HepG2 (cell line): ENCODE measurements around the gene NPBWR2. TPM values are rescaled to one million over a fixed set of nuclear protein-coding genes. Genes with fewer than 3 reads are reported as not detected.

ENCODE experiments used
- EEA1 ChIP-seq: sonication (generic); formaldehyde crosslinking; IDR thresholded peaks from 2 replicates; pipeline ENCODE4 v1.5.1; 2020; ENCODE audit warnings: mild to moderate bottlenecking, missing genetic modification reagents, borderline replicate concordance
- FOSL1 ChIP-seq: sonication (generic); formaldehyde crosslinking; IDR thresholded peaks from 2 replicates; pipeline ENCODE4 v1.9.0; 2021; ENCODE audit warnings: missing genetic modification reagents, borderline replicate concordance
- HOXD1 ChIP-seq: sonication (generic); formaldehyde crosslinking; IDR thresholded peaks from 2 replicates; pipeline ENCODE4 v1.5.0; 2020; ENCODE audit warnings: missing genetic modification reagents
- KMT2A ChIP-seq: sonication (generic); formaldehyde crosslinking; IDR thresholded peaks from 2 replicates; pipeline ENCODE4 v1.4.0; 2020; ENCODE audit warnings: missing genetic modification reagents
- LCORL ChIP-seq, 2 experiments: fragments of 450-650 bp in 1 of 2; sonication (generic) in 1 of 2; formaldehyde crosslinking in 1 of 2; IDR thresholded peaks; 2 replicates each; pipeline versions ENCODE4 v1.5.0 to v1.6.1; 2017 to 2020; ENCODE audit warnings: antibody characterized with exemption in 1 of 2, missing genetic modification reagents in 1 of 2
- NBN ChIP-seq: fragments of 450-650 bp; conservative IDR thresholded peaks from 2 replicates; pipeline ENCODE4 v1.6.1; 2017
- PAWR ChIP-seq: sonication (generic); formaldehyde crosslinking; IDR thresholded peaks from 2 replicates; pipeline ENCODE4 v1.4.0; 2020; ENCODE audit warnings: missing genetic modification reagents, mild to moderate bottlenecking, borderline replicate concordance
- POLR2AphosphoS2 ChIP-seq: IDR thresholded peaks from 2 replicates; pipeline ENCODE4 v1.6.1; 2011; ENCODE audit warnings: low read depth, low read length, improper control_type of control experiment
- TMF1 ChIP-seq: sonication (generic); formaldehyde crosslinking; IDR thresholded peaks from 2 replicates; pipeline ENCODE4 v1.8.1; 2022; ENCODE audit warnings: low read depth, missing genetic modification reagents
- TOPORS ChIP-seq: sonication (generic); formaldehyde crosslinking; IDR thresholded peaks from 2 replicates; pipeline ENCODE4 v1.8.0; 2023; ENCODE audit warnings: mild to moderate bottlenecking, missing genetic modification reagents
- ZNF24 ChIP-seq: fragments of 450-650 bp; IDR thresholded peaks from 2 replicates; pipeline ENCODE4 v1.6.1; 2017; ENCODE audit warnings: antibody characterized with exemption, mild to moderate bottlenecking
- ZNF292 ChIP-seq: sonication (generic); formaldehyde crosslinking; IDR thresholded peaks from 2 replicates; pipeline ENCODE4 v1.8.1; 2022; ENCODE audit warnings: mild to moderate bottlenecking, low read depth, missing genetic modification reagents, borderline replicate concordance
- ZSCAN31 ChIP-seq: sonication (generic); formaldehyde crosslinking; IDR thresholded peaks from 2 replicates; pipeline ENCODE4 v1.5.0; 2020; ENCODE audit warnings: low read depth, mild to moderate bottlenecking, missing genetic modification reagents
- polyA plus RNA-seq, 8 experiments: library from polyadenylated mRNA; depleted of rRNA in 3 of 8; stranded (reverse) in 7 of 8; unstranded in 1 of 8; fragments of >200 nt; fragmentation: Illumina TruSeq in 4 of 8; extraction: Trizol in 4 of 8; gene quantifications; 2 replicates each; pipeline versions ENCODE4 v1.2.1 to v1.2.3, GENCODE V29; 2011 to 2016; ENCODE audit warnings: low read depth in 4 of 8, missing spikeins in 1 of 8, mixed read lengths in 1 of 8; ENCODE audit not compliant: insufficient read depth in 1 of 8
- total RNA-seq, 5 experiments: library from RNA; depleted of rRNA; stranded (reverse); fragments of >200 nt; fragmentation: Illumina TruSeq; extraction: Trizol; gene quantifications; 2 replicates each; pipeline ENCODE4 v1.2.3, GENCODE V29; 2016; ENCODE audit warnings: low read depth in 1 of 5
- TF ChIP-seq, protein P1 (sequence below), 2 experiments: fragments of 450-650 bp in 1 of 2; sonication (generic) in 1 of 2; formaldehyde crosslinking in 1 of 2; IDR thresholded peaks; 2 replicates each; pipeline versions ENCODE4 v1.6.1 to v1.8.0; 2016 to 2022; ENCODE audit warnings: antibody characterized with exemption in 1 of 2, mild to moderate bottlenecking in 1 of 2, missing genetic modification reagents in 1 of 2
- TF ChIP-seq, protein P2 (sequence below): sonication (generic); formaldehyde crosslinking; IDR thresholded peaks from 2 replicates; pipeline ENCODE4 v1.8.0; 2022; ENCODE audit warnings: mild to moderate bottlenecking, missing genetic modification reagents
- TF ChIP-seq, protein P3 (sequence below): IDR thresholded peaks from 2 replicates; pipeline ENCODE4 v1.6.1; 2012; ENCODE audit warnings: low read depth, low read length, improper control_type of control experiment

The NPBWR2 gene
- total and polyA plus RNA-seq, 2 of the 13 experiments (the other 11 are each of a cell fraction or from before 2014, with no cell fraction given): not detected

DNA sequence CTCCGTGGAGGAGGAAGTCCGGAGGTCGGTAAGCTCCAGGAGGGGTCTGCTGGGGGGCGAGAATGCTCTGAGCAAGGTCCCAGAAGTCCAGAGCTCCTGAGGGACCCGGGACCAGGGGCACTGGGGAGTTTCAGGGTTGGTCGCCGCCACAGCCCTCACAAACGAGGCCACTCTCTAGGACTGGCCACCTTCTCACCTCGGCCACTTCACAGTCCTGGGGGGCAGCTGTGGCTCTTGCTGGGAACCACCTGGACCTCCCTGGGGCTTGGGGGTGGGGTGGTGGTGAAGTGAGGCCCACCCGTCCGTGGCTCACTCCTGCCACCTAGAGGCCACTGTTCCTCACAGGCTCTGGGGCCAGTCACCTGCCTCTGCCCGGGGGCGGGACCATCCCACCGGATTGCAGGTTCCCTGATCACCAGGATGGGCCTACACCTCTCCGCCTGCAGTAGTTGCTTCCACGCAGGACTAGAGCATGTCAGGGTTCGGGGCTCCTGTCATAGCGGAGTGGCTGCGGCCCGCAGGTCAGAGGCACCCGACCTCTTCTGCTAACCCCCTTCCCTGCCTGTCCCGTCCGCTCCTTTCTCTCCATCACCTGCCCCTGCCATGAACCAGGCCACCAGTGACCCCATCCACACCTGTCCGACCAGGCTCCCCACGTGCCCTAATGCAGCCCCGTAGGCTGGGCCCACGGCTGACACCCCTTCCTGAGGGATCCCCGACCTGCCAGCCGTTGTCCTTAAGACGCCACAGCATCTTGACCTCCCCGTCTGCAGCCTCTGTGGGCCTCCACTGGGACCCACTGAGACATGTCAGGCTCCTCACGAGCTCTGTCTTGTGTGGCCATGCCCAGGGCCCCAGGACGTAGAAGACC is 49.5 kb downstream of the NPBWR2 start (continued):
- no peak for TF ChIP-seq PAWR (CRISPR knock-in tag)
- TF ChIP-seq, protein P1, sequence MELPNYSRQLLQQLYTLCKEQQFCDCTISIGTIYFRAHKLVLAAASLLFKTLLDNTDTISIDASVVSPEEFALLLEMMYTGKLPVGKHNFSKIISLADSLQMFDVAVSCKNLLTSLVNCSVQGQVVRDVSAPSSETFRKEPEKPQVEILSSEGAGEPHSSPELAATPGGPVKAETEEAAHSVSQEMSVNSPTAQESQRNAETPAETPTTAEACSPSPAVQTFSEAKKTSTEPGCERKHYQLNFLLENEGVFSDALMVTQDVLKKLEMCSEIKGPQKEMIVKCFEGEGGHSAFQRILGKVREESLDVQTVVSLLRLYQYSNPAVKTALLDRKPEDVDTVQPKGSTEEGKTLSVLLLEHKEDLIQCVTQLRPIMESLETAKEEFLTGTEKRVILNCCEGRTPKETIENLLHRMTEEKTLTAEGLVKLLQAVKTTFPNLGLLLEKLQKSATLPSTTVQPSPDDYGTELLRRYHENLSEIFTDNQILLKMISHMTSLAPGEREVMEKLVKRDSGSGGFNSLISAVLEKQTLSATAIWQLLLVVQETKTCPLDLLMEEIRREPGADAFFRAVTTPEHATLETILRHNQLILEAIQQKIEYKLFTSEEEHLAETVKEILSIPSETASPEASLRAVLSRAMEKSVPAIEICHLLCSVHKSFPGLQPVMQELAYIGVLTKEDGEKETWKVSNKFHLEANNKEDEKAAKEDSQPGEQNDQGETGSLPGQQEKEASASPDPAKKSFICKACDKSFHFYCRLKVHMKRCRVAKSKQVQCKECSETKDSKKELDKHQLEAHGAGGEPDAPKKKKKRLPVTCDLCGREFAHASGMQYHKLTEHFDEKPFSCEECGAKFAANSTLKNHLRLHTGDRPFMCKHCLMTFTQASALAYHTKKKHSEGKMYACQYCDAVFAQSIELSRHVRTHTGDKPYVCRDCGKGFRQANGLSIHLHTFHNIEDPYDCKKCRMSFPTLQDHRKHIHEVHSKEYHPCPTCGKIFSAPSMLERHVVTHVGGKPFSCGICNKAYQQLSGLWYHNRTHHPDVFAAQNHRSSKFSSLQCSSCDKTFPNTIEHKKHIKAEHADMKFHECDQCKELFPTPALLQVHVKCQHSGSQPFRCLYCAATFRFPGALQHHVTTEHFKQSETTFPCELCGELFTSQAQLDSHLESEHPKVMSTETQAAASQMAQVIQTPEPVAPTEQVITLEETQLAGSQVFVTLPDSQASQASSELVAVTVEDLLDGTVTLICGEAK (IDR thresholded peaks at IDR 0.05): no peak
- TF ChIP-seq, protein P1 (CRISPR knock-in tag; IDR thresholded peaks at IDR 0.05): no peak
- TF ChIP-seq KMT2A (CRISPR knock-in tag): no peak
- TF ChIP-seq, protein P2, sequence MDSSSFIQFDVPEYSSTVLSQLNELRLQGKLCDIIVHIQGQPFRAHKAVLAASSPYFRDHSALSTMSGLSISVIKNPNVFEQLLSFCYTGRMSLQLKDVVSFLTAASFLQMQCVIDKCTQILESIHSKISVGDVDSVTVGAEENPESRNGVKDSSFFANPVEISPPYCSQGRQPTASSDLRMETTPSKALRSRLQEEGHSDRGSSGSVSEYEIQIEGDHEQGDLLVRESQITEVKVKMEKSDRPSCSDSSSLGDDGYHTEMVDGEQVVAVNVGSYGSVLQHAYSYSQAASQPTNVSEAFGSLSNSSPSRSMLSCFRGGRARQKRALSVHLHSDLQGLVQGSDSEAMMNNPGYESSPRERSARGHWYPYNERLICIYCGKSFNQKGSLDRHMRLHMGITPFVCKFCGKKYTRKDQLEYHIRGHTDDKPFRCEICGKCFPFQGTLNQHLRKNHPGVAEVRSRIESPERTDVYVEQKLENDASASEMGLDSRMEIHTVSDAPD (CRISPR knock-in tag): no peak
- peak; percentile 21; the same call in 1 of the 2 replicates for TF ChIP-seq EEA1 (CRISPR knock-in tag)
- TF ChIP-seq, protein P3, sequence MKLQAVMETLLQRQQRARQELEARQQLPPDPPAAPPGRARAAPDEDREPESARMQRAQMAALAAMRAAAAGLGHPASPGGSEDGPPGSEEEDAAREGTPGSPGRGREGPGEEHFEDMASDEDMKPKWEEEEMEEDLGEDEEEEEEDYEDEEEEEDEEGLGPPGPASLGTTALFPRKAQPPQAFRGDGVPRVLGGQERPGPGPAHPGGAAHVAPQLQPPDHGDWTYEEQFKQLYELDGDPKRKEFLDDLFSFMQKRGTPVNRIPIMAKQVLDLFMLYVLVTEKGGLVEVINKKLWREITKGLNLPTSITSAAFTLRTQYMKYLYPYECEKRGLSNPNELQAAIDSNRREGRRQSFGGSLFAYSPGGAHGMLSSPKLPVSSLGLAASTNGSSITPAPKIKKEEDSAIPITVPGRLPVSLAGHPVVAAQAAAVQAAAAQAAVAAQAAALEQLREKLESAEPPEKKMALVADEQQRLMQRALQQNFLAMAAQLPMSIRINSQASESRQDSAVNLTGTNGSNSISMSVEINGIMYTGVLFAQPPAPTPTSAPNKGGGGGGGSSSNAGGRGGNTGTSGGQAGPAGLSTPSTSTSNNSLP: no peak
- TF ChIP-seq FOSL1: no peak
- peak; percentile 14; the same call in 1 of the 2 replicates for TF ChIP-seq ZSCAN31
- no peak for TF ChIP-seq NBN
- peak; percentile 81; the same call in 1 of the 2 replicates for TF ChIP-seq HOXD1 (CRISPR knock-in tag)
- TF ChIP-seq TOPORS: no peak; the same call in 1 of the 2 replicates
- no peak for TF ChIP-seq ZNF292 (CRISPR knock-in tag)
- TF ChIP-seq LCORL (IDR thresholded peaks at IDR 0.05): no peak
- peak; percentile 60 for TF ChIP-seq LCORL (CRISPR knock-in tag; IDR thresholded peaks at IDR 0.05)
- no peak for TF ChIP-seq POLR2AphosphoS2
- no peak for TF ChIP-seq TMF1 (CRISPR knock-in tag)
- no peak for TF ChIP-seq ZNF24
